Measurements from ENCODE around the gene MMP24. TPM values are rescaled to one million over a fixed set of nuclear protein-coding genes. Genes with fewer than 3 reads are reported as not detected.

Gene MMP24
- total RNA-seq, 8 experiments from 2014 or later, result 0.94 to 45.1 (median 19.9) TPM

DNA sequence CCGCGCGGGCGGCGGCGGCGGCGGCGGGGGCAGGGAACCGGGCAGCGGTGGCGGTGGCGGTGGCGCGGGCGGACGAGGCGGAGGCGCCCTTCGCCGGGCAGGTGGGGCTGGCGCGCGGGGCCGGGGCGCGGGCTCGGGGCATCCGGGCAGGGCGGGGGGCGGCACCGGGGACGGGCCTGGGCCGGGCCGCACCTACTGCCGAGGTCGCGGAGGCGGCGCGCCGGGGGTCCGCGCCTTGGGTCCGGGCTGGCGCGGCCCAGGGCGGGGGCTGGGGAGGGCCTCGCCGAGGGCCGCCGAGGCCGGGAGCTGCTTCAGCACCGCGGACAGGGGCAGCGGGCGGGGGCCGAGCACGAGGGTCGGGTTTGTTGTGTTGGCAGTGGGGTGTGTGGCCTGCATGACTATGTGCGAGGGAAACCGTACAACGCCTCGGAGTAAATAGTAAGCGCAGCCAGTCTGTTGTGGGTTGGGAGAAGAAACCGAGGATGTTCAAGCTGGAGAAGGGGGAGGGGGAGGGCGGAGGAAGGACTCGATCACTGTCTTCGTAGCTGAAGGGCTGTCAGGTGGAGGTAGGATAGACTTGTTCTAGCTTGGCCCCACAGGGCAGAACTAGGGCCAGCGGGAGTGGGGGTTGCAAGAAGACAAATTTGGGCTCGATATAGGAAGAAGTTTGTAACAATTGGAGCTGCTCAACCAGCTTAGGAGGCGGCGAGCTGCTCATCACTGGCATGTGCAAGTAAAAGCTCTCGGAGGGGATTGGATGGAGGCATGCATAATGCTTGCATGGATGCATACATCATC is 593 bp downstream of the MMP24 start:
- H3K4me1 ChIP-seq (replicated peaks in 1 of 2), result peaks cover 0 to 5% of the 10 kb centered on the region in 2 donors
- H3K4me3 ChIP-seq, result peak overlapping the region; percentile 60 to 92 (median 71)
- peak overlapping the region; percentile 11 to 63 for H3K27ac ChIP-seq
- ATAC-seq (replicated peaks in 6 of 8), result peak; percentile 81 to 99 (median 87)
- in situ Hi-C loops (cut with MboI; ENCODE audit: low pct_unique_long_range_greater_than_20kb in 2 of 9, low sequenced_read_pairs in 9 of 9, unreplicated experiment in 9 of 9), result no loop called here
- 0 to 33% (median 18%) methylated on average over 2 to 9 of the region's 74 CpGs; no CpG with 5 or more reads in 5 of the 10 experiments for WGBS, 10 experiments

DNA sequence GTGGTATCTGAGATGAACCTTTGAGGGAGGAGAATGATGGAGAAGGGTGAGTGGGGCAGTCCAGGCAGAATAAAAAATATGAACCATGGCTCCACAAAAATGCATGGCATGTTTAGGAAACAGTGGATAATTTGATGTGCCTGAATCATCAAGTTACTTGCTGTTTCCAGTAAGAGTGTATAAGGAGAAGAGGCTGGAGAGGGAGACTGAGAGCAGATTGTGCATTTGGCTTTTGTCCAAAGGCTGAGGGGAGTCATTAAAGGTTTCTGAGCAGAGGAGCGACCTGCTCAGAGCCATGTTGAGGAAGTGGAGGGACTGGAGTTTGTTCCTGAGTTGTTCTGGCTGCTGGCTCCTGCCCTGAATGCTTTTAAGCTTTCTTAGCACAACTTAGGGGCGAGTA is 6.1 kb downstream of the MMP24 start:
- no peak for ATAC-seq (replicated peaks in 6 of 8)
- in situ Hi-C loops (cut with MboI; ENCODE audit: low pct_unique_long_range_greater_than_20kb in 2 of 9, low sequenced_read_pairs in 9 of 9, unreplicated experiment in 9 of 9), result no loop called here
- WGBS, 10 experiments, result 50 to 83% methylated on average over 1 of the region's 2 CpGs; no CpG with 5 or more reads in 8 of the 10 experiments

DNA sequence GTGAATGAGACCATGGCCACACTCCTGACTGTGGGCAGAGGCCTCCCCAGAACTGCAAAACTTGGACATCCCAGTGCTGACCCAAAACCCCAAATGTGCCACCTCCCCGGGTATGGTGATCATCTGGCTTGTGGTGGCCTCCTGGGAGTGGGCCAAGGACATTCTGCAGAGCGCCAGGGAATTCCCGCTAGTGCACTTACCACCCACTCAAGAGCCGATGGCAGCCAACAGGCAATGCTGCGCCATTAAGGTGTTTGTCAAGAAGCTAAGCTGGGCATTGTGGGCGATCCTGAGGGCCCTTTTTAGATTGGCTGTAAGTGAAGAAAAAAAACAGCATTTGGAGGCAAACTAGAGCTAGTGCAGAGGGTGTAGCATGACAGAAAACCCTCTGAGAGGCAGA is 9.4 kb downstream of the MMP24 start:
- 73 to 100% (median 90%) methylated on average over 1 to 4 of the region's 6 CpGs; no CpG with 5 or more reads in 3 of the 10 experiments for WGBS, 10 experiments
- Histone ChIP-seq H3K27ac (no peak overlapping the region), H3K4me3 (no peak overlapping the region), H3K4me1 (replicated peaks in 1 of 2) (no peaks in the 10 kb centered on the region)
- ATAC-seq (replicated peaks in 6 of 8), result no peak
- in situ Hi-C loops (cut with MboI; ENCODE audit: low pct_unique_long_range_greater_than_20kb in 2 of 9, low sequenced_read_pairs in 9 of 9, unreplicated experiment in 9 of 9), result no loop called here

More for the DNA sequence above, 6.1 kb downstream of the MMP24 start:
- Histone ChIP-seq H3K4me3 (no peak overlapping the region), H3K4me1 (replicated peaks in 1 of 2) (peaks cover 0 to 4% of the 10 kb centered on the region in 2 donors), H3K27ac (no peak overlapping the region)

DNA sequence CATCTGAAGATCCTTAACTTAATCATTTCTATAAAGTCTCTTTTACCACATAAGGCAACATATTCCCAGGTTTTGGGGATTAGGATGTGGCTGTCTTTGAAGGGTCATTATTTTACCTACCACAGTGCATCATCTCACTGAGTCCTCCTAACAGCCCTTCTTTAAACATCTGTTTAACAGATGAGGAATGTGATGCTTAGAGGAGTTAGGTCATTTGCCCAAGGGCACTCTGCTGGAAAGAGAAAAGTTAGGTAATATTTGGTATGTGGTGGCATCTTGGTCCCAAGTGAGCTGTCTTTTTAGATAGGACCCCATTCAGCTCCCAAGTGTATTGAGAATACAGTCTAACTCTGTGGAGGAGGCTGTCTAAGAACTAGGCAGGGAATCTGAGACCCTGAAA is 11.0 kb downstream of the MMP24 start:
- H3K4me3 ChIP-seq, result no peak overlapping the region
- no peak overlapping the region for H3K27ac ChIP-seq
- no peaks in the 10 kb centered on the region for H3K4me1 ChIP-seq (replicated peaks in 1 of 2)
- in situ Hi-C loops (cut with MboI; ENCODE audit: low pct_unique_long_range_greater_than_20kb in 2 of 9, low sequenced_read_pairs in 9 of 9, unreplicated experiment in 9 of 9), result no loop called here
- ATAC-seq (replicated peaks in 6 of 8), result no peak

DNA sequence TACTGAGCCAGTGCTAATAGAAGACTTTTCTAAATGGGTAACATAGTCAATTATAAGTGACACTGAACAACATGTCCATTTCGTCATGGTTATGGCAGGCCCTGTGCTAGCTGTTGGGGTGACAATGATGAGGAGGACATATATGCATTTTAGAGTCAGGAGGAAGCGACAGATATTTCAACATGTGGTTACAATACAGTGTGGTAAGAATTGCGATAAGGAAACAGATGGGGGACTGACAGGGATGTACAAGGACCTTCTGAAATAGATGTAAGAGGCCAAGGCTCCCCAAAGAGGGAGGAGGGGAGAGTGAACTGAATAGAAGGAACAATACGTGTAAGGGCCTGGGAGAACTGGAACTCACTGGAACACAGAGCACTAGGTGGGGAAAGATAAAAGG is 11.7 kb downstream of the MMP24 start:
- WGBS, 10 experiments, result 51 to 100% (median 79%) methylated on average over 1 to 4 of the region's 4 CpGs; no CpG with 5 or more reads in 2 of the 10 experiments
- Histone ChIP-seq H3K4me1 (replicated peaks in 1 of 2) (no peaks in the 10 kb centered on the region), H3K4me3 (no peak overlapping the region), H3K27ac (no peak overlapping the region)
- ATAC-seq (replicated peaks in 6 of 8), result no peak
- in situ Hi-C loops (cut with MboI; ENCODE audit: low pct_unique_long_range_greater_than_20kb in 2 of 9, low sequenced_read_pairs in 9 of 9, unreplicated experiment in 9 of 9), result no loop called here

DNA sequence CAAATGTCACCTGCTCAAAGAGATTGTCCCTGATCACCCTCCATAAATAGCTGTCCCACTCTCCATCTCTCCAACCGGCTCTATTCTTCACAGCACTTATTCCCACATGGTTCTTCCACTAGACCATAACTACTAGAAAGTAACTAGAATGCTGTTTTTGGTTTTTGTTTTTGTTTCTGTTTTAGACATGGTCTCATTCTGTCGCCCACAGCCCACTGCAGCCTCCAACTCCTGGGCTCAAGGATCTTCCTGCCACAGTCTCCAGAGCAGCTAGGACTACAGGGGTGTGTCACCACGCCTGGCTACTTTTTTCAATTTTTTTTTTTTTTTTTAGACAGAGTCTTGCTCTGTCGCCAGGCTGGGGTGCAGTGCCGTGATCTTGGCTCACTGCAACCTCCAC is 12.2 kb downstream of the MMP24 start:
- 50 to 100% (median 71%) methylated on average over 1 to 5 of the region's 5 CpGs; no CpG with 5 or more reads in 1 of the 10 experiments for WGBS, 10 experiments
- no peak for ATAC-seq (replicated peaks in 6 of 8)
- no peak overlapping the region for H3K4me3 ChIP-seq
- H3K27ac ChIP-seq, result no peak overlapping the region
- in situ Hi-C loops (cut with MboI; ENCODE audit: low pct_unique_long_range_greater_than_20kb in 2 of 9, low sequenced_read_pairs in 9 of 9, unreplicated experiment in 9 of 9), result no loop called here
- no peaks in the 10 kb centered on the region for H3K4me1 ChIP-seq (replicated peaks in 1 of 2)

DNA sequence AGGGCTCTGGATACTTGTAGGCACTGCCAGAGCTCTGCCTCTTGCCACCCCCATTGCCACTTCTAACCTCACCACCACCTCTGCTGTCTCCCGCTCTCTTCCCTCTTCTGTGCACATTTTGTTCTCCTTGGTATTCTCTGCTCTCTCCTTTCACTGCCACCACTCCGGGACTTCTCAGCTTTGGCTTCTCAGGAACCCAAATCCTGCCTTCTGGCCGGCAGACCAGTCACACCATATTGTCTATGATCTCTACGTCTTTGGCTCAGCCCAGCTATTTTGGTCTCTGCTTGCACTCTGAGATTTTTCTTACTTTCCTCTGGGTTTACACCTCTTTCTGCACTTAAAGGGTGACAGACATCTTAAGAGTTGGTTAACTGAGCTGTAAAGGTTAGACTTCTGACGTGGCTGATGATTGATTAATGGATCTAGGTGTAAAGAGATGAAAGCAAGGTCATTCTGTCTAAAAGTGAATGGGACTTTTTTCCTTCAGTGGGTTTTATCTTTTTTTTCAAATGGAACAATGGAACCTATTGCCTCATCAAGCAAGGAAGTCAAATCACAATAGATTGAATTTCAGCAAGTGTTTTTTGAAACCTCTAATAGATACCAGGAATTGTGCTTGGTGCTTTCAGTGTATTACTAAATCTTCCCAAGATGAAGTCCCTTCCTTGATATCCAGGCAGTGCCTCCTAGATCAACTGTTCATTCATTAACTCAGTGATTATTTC is 13.8 kb downstream of the MMP24 start:
- WGBS, 10 experiments, result 0 to 86% (median 61%) methylated on average over 1 to 5 of the region's 5 CpGs; no CpG with 5 or more reads in 1 of the 10 experiments
- in situ Hi-C loops (cut with MboI; ENCODE audit: low pct_unique_long_range_greater_than_20kb in 2 of 9, low sequenced_read_pairs in 9 of 9, unreplicated experiment in 9 of 9), result no loop called here
- no peaks in the 10 kb centered on the region for H3K4me1 ChIP-seq (replicated peaks in 1 of 2)
- no peak for ATAC-seq (replicated peaks in 6 of 8)
- no peak overlapping the region for H3K4me3 ChIP-seq
- H3K27ac ChIP-seq, result no peak overlapping the region

DNA sequence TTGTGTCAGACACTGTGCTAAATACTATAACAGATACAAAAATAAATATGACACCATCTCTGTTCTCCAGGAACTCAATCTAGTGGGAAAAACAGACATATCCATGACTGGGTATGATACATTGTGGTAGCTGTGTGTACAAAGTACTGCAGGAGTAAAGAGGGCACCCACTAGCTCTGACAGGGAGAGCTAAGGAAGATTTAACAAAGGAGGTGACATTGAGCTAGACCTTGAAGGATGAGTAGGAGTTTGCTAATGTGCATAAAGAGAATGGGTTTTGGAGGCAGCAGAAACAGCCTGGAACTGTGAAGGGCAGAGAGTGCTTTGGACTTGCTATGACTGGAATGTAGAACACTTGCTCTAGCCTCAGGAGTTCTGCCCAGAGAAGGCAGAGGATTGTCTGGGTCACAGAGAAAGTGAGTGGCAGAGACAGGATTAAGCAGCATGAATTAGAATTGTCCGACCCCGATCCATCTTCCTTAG is 14.4 kb downstream of the MMP24 start:
- in situ Hi-C loops (cut with MboI; ENCODE audit: low pct_unique_long_range_greater_than_20kb in 2 of 9, low sequenced_read_pairs in 9 of 9, unreplicated experiment in 9 of 9), result no loop called here
- 83 to 100% methylated on average over 1 to 2 of the region's 2 CpGs; no CpG with 5 or more reads in 8 of the 10 experiments for WGBS, 10 experiments
- Histone ChIP-seq H3K4me3 (no peak overlapping the region), H3K4me1 (replicated peaks in 1 of 2) (no peaks in the 10 kb centered on the region), H3K27ac (no peak overlapping the region)
- ATAC-seq (replicated peaks in 6 of 8), result peak in 1 of 8 experiments; percentile 76

DNA sequence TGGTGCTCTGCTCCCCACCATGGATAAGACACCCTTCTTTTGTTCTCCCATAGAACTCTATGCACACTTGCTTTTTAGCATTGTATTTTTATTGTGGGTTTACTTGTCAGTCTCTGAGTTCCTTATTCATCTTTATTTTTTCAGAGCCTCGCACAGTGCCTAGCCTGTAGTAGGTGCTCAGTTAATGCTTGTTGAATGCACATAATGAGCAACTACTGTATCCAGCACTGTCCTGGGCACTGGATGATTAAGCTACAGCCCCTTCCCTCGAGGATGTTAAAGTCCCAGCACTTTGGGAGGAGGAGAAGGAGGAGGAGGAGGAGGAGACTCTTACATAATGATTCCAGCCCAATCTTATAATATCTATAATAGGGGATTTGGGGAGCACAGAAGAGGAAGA is 16.8 kb downstream of the MMP24 start:
- no peak overlapping the region for H3K27ac ChIP-seq

DNA sequence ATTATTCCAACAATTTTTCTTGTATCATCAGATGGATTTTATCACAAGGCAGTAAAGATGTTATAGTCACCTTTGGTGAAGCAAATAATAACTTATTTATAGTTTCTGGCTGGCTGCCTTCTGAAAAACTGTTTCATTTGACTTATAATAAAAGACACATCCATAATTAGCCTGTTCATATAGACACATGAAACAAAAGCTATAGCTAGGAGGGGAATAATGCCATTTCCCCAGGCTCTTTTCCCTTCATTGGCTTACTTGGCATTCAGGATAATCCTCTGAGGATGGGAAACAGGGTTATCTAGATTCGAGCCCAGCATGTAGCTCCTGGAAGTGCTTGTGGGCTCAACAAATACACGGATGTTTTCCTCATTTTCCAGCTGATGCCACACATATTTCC is 17.5 kb downstream of the MMP24 start:
- 14 to 80% (median 54%) methylated on average over 1 to 2 of the region's 2 CpGs; no CpG with 5 or more reads in 5 of the 10 experiments for WGBS, 10 experiments
- Histone ChIP-seq H3K27ac (no peak overlapping the region), H3K4me1 (replicated peaks in 1 of 2) (no peaks in the 10 kb centered on the region), H3K4me3 (no peak overlapping the region)
- in situ Hi-C loops (cut with MboI; ENCODE audit: low pct_unique_long_range_greater_than_20kb in 2 of 9, low sequenced_read_pairs in 9 of 9, unreplicated experiment in 9 of 9), result no loop called here
- no peak for ATAC-seq (replicated peaks in 6 of 8)

More for the DNA sequence above, 16.8 kb downstream of the MMP24 start:
- Histone ChIP-seq H3K4me3 (no peak overlapping the region), H3K4me1 (replicated peaks in 1 of 2) (no peaks in the 10 kb centered on the region)
- no peak for ATAC-seq (replicated peaks in 6 of 8)
- 0 to 100% (median 43%) methylated on average over 1 to 2 of the region's 2 CpGs; no CpG with 5 or more reads in 5 of the 10 experiments for whole genome bisulfite sequencing, 10 experiments
- in situ Hi-C loops (cut with MboI; ENCODE audit: low pct_unique_long_range_greater_than_20kb in 2 of 9, low sequenced_read_pairs in 9 of 9, unreplicated experiment in 9 of 9), result no loop called here

DNA sequence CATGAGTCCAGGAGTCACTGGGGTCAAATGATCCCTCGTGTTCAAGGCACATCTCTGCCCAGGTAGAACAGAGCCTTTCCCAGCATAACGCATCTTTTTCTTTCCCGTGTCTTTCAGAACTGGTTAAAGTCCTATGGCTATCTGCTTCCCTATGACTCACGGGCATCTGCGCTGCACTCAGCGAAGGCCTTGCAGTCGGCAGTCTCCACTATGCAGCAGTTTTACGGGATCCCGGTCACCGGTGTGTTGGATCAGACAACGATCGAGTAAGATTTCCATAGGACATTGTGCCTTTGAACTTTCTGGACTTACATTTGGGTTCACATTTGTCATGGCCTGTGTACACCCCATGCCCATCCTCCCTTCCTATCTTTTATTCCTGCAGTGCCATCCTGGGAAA is 20.2 kb downstream of the MMP24 start:
- H3K4me1 ChIP-seq (replicated peaks in 1 of 2), result no peaks in the 10 kb centered on the region
- WGBS, 10 experiments, result 76 to 100% (median 85%) methylated on average over 1 to 11 of the region's 12 CpGs
- no peak for ATAC-seq (replicated peaks in 6 of 8)
- in situ Hi-C loops (cut with MboI; ENCODE audit: low pct_unique_long_range_greater_than_20kb in 2 of 9, low sequenced_read_pairs in 9 of 9, unreplicated experiment in 9 of 9), result no loop called here
- no peak overlapping the region for H3K4me3 ChIP-seq
- H3K27ac ChIP-seq, result no peak overlapping the region

DNA sequence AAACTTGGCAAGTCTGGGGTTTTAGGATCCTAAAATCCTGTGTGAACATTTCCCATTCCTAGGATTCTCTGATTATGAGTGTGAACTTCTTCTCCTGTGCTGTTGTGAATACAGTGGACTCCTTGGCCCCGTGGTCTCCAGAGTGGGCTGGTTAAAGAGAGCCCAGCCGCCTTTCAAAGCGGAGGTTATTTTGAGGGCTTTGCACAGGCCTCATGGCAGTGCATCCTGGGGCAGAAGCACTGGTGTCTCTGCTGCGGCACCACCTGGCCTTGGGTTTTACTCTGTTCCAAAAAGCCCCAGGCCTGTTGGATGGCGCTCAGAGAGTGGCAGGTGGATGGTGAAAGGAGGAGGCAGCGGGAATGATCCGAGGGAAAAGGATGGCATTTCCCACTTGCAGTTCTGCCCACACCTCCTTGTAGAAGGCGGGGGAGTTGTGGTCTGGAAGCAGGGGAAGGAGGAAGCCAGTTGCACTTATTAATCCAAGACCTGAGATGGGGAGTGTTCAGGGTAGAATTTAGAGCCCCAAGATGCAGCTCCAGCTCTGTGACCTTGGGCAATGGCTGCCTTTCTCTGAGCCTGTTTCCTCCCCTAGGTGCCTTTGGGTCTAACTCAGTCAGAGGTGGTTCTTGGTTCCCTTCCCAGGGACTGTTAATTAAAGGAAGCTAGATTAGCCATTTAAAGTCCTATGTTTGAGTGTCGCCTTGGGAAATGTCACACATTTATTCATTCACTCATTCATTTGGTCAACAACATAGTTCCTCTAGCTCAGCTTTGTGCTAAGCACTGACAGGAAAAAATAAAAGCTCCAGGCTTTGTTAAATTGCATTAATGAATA is 22.4 kb downstream of the MMP24 start:
- Histone ChIP-seq H3K4me3 (no peak overlapping the region), H3K27ac (no peak overlapping the region), H3K4me1 (replicated peaks in 1 of 2) (no peaks in the 10 kb centered on the region)
- in situ Hi-C loops (cut with MboI; ENCODE audit: low pct_unique_long_range_greater_than_20kb in 2 of 9, low sequenced_read_pairs in 9 of 9, unreplicated experiment in 9 of 9), result no loop called here
- 31 to 100% (median 91%) methylated on average over 1 to 4 of the region's 9 CpGs for WGBS, 10 experiments
- ATAC-seq (replicated peaks in 6 of 8), result no peak

DNA sequence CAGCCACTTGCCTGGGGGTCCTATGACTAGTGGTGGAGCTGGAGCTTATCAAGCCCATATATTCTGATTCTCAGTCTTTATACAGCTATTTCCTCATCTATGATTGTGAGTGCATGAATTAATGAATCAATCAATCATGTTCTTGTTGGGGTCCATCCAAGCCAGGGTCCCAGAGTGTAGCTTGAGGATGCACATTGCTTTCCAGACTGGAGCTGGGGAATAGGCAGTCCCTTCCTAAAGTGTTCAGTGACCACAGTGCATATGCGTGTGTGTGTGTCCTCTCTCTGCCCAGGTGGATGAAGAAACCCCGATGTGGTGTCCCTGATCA is 25.1 kb downstream of the MMP24 start:
- no peak overlapping the region for H3K27ac ChIP-seq
- no peak for ATAC-seq (replicated peaks in 6 of 8)
- H3K4me3 ChIP-seq, result no peak overlapping the region
- in situ Hi-C loops (cut with MboI; ENCODE audit: low pct_unique_long_range_greater_than_20kb in 2 of 9, low sequenced_read_pairs in 9 of 9, unreplicated experiment in 9 of 9), result no loop called here
- 60 to 100% (median 92%) methylated on average over 1 of the region's 2 CpGs; no CpG with 5 or more reads in 6 of the 10 experiments for WGBS, 10 experiments
- H3K4me1 ChIP-seq (replicated peaks in 1 of 2), result no peaks in the 10 kb centered on the region

All from motor neuron (in vitro differentiated cells).